GM12801 (cell line): ENCODE results near the gene CD8B.

Experiments
- TF ChIP-seq, protein P1 (sequence below): IDR thresholded peaks from one replicate; pipeline ENCODE4 v1.5.1; 2011; ENCODE audit warnings: control low read depth; ENCODE audit not compliant: insufficient read length; ENCODE audit errors: extremely low read depth

The CD8B gene

DNA sequence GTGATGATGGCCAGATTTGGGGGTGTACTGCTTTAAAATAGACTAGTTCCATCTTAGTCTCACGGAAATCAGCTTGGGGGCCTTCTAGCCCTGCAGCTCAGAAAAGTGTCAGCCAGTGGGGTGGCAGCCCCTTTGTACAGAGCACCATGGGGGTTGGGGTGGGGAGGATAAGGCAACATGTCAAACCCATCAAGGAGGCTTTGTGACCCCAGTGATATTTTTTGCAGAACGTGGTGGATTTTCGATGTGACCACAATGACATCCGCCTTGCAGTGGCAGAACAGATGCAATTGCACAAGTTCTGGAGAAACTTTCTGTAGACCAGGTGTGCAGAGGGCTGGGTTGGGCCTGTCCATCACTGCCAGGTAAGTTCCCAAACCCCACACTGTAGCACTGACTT is 67.9 kb downstream of the CD8B start:
- TF ChIP-seq, protein P1, sequence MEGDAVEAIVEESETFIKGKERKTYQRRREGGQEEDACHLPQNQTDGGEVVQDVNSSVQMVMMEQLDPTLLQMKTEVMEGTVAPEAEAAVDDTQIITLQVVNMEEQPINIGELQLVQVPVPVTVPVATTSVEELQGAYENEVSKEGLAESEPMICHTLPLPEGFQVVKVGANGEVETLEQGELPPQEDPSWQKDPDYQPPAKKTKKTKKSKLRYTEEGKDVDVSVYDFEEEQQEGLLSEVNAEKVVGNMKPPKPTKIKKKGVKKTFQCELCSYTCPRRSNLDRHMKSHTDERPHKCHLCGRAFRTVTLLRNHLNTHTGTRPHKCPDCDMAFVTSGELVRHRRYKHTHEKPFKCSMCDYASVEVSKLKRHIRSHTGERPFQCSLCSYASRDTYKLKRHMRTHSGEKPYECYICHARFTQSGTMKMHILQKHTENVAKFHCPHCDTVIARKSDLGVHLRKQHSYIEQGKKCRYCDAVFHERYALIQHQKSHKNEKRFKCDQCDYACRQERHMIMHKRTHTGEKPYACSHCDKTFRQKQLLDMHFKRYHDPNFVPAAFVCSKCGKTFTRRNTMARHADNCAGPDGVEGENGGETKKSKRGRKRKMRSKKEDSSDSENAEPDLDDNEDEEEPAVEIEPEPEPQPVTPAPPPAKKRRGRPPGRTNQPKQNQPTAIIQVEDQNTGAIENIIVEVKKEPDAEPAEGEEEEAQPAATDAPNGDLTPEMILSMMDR, result no peak

DNA sequence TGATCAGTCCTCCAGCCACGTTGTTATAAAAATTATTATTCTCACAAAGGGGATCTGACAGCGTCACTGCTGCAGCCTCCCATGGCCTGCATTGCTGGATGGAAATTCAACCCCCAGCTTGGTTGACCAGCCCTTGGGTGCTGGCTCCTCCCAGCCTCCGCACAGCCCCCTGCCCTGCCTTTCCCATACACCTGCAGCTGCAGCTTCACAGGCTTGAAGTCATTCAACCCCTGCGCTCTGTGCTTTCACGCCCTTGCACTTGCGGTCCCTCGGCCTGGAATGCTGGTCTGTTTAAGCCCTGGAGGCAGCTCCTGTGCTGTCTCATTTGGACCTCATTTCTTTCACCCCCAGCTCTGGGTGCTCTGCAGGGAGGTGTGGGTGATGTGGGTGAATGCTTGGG is 70.1 kb downstream of the CD8B start:
- TF ChIP-seq, protein P1, result no peak

DNA sequence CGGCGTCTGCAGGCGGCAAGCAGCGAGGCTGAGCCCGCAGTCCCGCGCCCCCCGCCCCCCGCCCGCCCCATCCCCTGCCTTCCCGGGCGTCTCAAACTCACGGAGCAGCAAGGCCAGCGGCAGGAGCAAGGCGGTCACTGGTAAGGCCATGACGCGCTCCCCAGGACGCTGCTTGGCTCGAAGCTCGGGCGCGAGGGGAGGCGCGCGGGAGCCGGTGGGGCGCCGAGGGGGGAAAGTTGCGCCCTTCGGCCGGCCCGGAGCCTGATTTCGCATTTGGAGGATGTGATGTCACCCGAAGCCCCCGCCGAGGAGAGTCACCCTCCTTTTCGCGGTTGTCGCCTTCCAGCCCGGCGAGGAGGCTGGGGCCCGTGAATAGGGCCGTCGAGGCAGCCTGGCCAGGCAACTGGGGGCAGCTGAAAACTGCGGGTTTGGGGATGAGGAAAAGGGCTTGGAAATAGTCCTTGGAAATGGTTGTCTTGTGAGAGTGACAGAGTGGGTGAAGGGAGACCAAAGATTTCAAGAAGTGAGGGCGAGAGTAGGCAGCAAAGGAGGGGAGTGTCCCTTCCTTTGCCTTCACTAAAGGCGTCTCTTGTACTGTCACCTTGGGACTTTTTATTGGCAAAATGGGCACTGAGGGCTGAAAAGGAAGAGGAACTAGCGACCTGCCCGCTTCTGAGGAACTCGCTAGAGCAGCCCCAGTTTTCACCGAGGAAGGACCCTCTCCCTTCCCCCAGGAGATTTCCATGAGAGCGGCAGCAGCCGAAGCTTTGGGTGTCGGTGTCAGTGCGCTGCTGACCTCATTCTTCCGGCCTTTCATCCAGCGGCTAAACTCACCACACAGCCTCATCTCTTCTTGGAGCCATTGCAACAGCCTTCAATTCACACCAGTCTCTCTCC is 70.8 kb downstream of the CD8B start, which contains the start of gene CD8A:
Gene CD8A (minus strand): TSS at position 238 of the 897 bp plus-strand sequence. CDS start 88 bp downstream, at position 150.
- TF ChIP-seq, protein P1, result no peak

DNA sequence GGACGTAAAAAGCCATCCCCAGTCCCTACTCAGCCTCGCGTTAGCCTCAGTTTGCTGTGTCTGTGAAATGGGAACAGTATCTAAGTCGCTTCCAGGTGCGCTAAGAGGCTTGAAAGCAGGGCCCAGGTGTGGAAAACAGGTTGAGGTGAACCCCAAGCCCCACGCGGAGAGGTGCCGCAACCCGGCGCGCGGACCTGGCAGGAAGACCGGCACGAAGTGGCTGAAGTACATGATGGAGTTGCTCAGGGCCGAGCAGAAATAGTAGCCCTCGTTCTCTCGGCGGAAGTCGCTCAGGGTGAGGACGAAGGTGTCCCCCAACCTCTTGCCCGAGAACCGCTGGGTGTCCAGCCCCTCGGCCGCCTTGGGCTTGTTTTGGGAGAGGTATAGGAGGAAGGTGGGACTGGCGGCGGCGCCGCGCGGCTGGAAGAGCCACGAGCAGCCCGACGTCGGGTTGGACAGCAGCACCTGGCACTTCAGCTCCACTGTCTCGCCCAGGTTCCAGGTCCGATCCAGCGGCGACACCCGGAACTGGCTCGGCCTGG is 71.5 kb downstream of the CD8B start:
- TF ChIP-seq, protein P1, result no peak

DNA sequence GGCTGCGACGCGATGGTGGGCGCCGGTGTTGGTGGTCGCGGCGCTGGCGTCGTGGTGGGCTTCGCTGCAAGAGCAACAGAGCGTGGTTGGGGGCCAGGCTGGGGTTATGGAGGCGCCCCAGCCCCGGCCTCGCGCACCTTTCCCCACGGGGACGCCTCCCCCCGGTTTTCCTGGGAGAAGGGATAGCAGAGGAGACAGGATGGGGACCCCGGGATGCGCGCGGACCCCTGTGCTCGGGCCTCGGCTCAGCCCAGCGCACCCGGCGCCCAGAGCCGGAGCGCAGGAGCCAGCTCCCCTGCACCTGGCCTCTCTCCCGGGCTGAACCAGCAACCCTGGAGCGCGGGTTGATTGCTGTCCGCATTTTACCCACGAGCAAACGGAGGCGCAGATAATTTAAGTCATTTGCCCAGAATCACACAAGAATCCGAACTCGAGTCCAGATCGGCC is 72.0 kb downstream of the CD8B start:
- TF ChIP-seq, protein P1, result no peak

DNA sequence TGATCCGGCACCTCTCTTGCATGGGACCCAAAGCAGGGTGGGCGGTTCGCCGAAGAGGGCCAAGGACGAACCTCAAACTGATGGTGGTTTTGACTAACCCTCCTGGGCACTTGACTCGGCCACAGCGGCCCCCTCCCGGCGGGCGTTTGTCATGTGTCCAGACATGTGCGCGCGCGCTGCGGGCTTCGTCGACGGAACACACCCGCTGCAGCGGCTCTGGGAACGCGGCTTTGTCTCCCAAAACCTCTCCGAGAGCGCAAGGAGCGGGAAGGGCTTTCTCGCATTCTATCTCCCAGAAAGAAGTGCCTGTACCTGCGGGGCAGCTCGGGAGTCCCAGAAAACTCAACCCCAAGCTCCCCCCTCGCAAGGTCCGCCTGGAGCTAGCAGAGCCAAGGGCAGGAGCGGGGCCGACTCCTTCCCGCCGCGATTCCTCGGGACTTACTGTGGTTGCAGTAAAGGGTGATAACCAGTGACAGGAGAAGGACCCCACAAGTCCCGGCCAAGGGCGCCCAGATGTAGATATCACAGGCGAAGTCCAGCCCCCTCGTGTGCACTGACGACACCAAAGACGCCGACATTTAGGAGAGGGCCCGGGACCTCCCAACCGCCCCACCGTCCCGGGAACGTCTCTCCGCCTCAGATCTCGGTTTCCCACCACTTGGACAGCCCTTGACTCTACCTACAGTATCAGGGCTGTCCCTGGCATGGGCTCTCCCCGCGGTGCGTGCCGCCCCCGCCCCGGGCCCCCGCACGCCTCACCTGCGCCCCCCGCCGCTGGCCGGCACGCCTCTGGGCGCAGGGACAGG is 72.6 kb downstream of the CD8B start:
- TF ChIP-seq, protein P1, result no peak

DNA sequence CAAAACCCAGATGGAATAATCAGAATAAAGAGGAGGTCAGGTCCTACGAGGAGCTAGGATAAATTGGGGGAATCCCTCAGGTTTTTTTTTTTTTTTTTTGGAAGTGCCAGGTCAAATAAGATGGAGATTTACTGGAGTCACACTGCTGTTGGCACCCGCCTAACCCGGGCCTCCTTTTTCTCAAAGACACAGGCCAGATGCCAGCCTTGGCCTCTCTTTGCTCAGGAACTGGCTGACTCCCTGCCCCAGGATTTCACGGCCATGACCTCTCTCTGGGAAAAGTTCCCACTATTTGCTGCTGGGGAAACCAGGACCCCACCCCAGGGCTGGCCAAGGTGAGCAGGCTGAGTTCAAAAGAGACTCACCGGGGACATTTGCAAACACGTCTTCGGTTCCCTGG is 73.5 kb downstream of the CD8B start:
- TF ChIP-seq, protein P1, result no peak
